K562 (cell line): ENCODE data around the gene QPRT.

Experiments used
- CHD4 ChIP-seq: fragments of 200-600 bp; sonication (generic); IDR thresholded peaks from 3 replicates; pipeline ENCODE4 v1.6.1; 2012; ENCODE audit warnings: low read depth, mild to moderate bottlenecking, mixed read lengths, low read length, inconsistent platforms; ENCODE audit not compliant: insufficient read depth, insufficient replicate concordance, poor library complexity, severe bottlenecking
- CTCF ChIP-seq, 3 experiments: IDR thresholded peaks in 2 of 3; conservative IDR thresholded peaks in 1 of 3; 2 replicates each; pipeline ENCODE4 v1.5.1; 2011 to 2012; ENCODE audit warnings: low read length in 3 of 3, mild to moderate bottlenecking in 3 of 3, control low read depth in 2 of 3, improper control_type of control experiment in 1 of 3, inconsistent platforms in 1 of 3, low read depth in 1 of 3, mixed read lengths in 1 of 3, moderate library complexity in 1 of 3; ENCODE audit not compliant: insufficient read depth in 2 of 3
- EZH2 ChIP-seq: IDR thresholded peaks from 2 replicates; pipeline ENCODE4 v1.6.1; 2012; ENCODE audit warnings: low read depth, mild to moderate bottlenecking, inconsistent platforms, low read length, borderline replicate concordance
- FOXM1 ChIP-seq, 2 experiments: fragments of 450-650 bp in 1 of 2; sonication (generic) in 1 of 2; formaldehyde crosslinking in 1 of 2; IDR thresholded peaks; 2 replicates each; pipeline versions ENCODE4 v1.6.1 to v1.9.0; 2017 to 2022; ENCODE audit warnings: low read depth in 2 of 2, mild to moderate bottlenecking in 2 of 2, missing genetic modification reagents in 1 of 2, moderate library complexity in 1 of 2
- IRF1 ChIP-seq: sonication (generic); formaldehyde crosslinking; IDR thresholded peaks from 2 replicates; pipeline ENCODE4 v1.8.0; 2022; ENCODE audit warnings: missing genetic modification reagents, mild to moderate bottlenecking, borderline replicate concordance
- POLR2AphosphoS5 ChIP-seq: IDR thresholded peaks from 2 replicates; pipeline ENCODE4 v1.6.1; 2011; ENCODE audit warnings: mild to moderate bottlenecking, low read depth, low read length, moderate library complexity; ENCODE audit not compliant: control insufficient read depth, insufficient read depth
- RAD21 ChIP-seq, 2 experiments: fragments of 250-450 bp in 1 of 2; fragments of 450-650 bp in 1 of 2; sonication (Bioruptor Pico) in 1 of 2; formaldehyde crosslinking in 1 of 2; IDR thresholded peaks in 1 of 2; conservative IDR thresholded peaks in 1 of 2; 2 replicates each; pipeline versions ENCODE4 v1.4.0 to v1.8.0; 2020 to 2022; ENCODE audit warnings: mild to moderate bottlenecking in 2 of 2, moderate library complexity in 1 of 2
- REST ChIP-seq, 2 experiments: fragments of 450-650 bp; formaldehyde crosslinking in 1 of 2; IDR thresholded peaks; 2 replicates each; pipeline versions ENCODE4 v1.4.0 to v1.6.1; 2014 to 2020; ENCODE audit warnings: mild to moderate bottlenecking in 2 of 2, borderline replicate concordance in 1 of 2, low read depth in 1 of 2
- SNRNP70 ChIP-seq: fragments of 200-400 bp; formaldehyde crosslinking; optimal IDR thresholded peaks from 2 replicates; pipeline ENCODE3; 2017; ENCODE audit warnings: low read depth, low read length
- SP2 ChIP-seq: IDR thresholded peaks from 2 replicates; pipeline ENCODE4 v1.6.1; 2011; ENCODE audit warnings: mild to moderate bottlenecking, low read depth, low read length, moderate library complexity; ENCODE audit not compliant: poor library complexity, severe bottlenecking; ENCODE audit errors: extremely low read depth
- XRCC3 ChIP-seq: fragments of 450-650 bp; IDR thresholded peaks from 2 replicates; pipeline ENCODE4 v1.6.1; 2017; ENCODE audit warnings: mild to moderate bottlenecking, moderate library complexity
- ZNF217 ChIP-seq: sonication (generic); formaldehyde crosslinking; IDR thresholded peaks from 2 replicates; pipeline ENCODE4 v1.8.0; 2022; ENCODE audit warnings: mild to moderate bottlenecking, missing genetic modification reagents
- ZNF764 ChIP-seq: fragments of 250-450 bp; sonication (Bioruptor Pico); IDR thresholded peaks from 2 replicates; pipeline ENCODE4 v1.4.0; 2020; ENCODE audit warnings: low read depth, mild to moderate bottlenecking, moderate library complexity

GRCh38 chr16:29662729-29663015, 16.3 kb upstream of the QPRT start:
- TF ChIP-seq EZH2 (no peak), ZNF217 (CRISPR knock-in tag) (no peak), IRF1 (CRISPR knock-in tag) (no peak), RAD21 (CRISPR knock-in tag; conservative IDR thresholded peaks at IDR 0.05 in 1 of 2, IDR thresholded peaks at IDR 0.05 in 1 of 2) (no peak), CTCF (IDR thresholded peaks at IDR 0.05 in 2 of 3, conservative IDR thresholded peaks at IDR 0.05 in 1 of 3; ENCODE audit: insufficient read depth in 2 of 3, low read depth in 1 of 3, low read length in 3 of 3) (no peak), XRCC3 (no peak), SP2 (no peak), SNRNP70 (no peak), CHD4 (no peak), ZNF764 (CRISPR knock-in tag) (no peak), POLR2AphosphoS5 (no peak), FOXM1 (IDR thresholded peaks at IDR 0.05; ENCODE audit: low read depth) (no peak), FOXM1 (CRISPR knock-in tag; IDR thresholded peaks at IDR 0.05; ENCODE audit: low read depth) (no peak), REST (IDR thresholded peaks at IDR 0.05; ENCODE audit: borderline replicate concordance) (no peak), REST (CRISPR knock-in tag; IDR thresholded peaks at IDR 0.05; ENCODE audit: low read depth) (no peak)
